Adrenal gland (tissue), 5 donors: ENCODE data around the gene GALNT11.
"Not testable (repeated sequence)": the region's sequence is repeated elsewhere in the genome, so short reads cannot be mapped to it uniquely, and the experiment has no call there.

Source experiments
- POLR2A ChIP-seq, 2 donors: fragments of 450-650 bp; IDR thresholded peaks; one replicate each; pipeline ENCODE4 v1.6.1; 2017; ENCODE audit warnings: antibody characterized with exemption in 2 of 2, mild to moderate bottlenecking in 2 of 2, moderate library complexity in 1 of 2
- TF ChIP-seq, protein P1 (sequence below), 6 experiments: fragments of 450-650 bp in 4 of 6; fragments of 200-600 bp in 2 of 6; sonication (generic) in 1 of 6; IDR thresholded peaks; 1 replicate in 5 of 6; 2 replicates in 1 of 6; pipeline versions ENCODE4 v1.5.1 to v1.8.0; 2016 to 2021; ENCODE audit warnings: antibody characterized with exemption in 6 of 6, mild to moderate bottlenecking in 2 of 6, moderate library complexity in 1 of 6
- donor health status: DM: no; HTN: no; CAD: no.

- TF ChIP-seq POLR2A (IDR thresholded peaks at IDR 0.05): not testable (repeated sequence)
- TF ChIP-seq, protein P1, sequence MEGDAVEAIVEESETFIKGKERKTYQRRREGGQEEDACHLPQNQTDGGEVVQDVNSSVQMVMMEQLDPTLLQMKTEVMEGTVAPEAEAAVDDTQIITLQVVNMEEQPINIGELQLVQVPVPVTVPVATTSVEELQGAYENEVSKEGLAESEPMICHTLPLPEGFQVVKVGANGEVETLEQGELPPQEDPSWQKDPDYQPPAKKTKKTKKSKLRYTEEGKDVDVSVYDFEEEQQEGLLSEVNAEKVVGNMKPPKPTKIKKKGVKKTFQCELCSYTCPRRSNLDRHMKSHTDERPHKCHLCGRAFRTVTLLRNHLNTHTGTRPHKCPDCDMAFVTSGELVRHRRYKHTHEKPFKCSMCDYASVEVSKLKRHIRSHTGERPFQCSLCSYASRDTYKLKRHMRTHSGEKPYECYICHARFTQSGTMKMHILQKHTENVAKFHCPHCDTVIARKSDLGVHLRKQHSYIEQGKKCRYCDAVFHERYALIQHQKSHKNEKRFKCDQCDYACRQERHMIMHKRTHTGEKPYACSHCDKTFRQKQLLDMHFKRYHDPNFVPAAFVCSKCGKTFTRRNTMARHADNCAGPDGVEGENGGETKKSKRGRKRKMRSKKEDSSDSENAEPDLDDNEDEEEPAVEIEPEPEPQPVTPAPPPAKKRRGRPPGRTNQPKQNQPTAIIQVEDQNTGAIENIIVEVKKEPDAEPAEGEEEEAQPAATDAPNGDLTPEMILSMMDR (IDR thresholded peaks at IDR 0.05): not testable (repeated sequence)
These were observed 37.7 kb downstream of the GALNT11 start for GRCh38 chr7:152063192-152063591.
